ENCODE measurements around the gene ZNRF2.
"Not testable (repeated sequence)": the region's sequence is repeated elsewhere in the genome, so short reads cannot be mapped to it uniquely, and the experiment has no call there.

The ZNRF2 gene

DNA sequence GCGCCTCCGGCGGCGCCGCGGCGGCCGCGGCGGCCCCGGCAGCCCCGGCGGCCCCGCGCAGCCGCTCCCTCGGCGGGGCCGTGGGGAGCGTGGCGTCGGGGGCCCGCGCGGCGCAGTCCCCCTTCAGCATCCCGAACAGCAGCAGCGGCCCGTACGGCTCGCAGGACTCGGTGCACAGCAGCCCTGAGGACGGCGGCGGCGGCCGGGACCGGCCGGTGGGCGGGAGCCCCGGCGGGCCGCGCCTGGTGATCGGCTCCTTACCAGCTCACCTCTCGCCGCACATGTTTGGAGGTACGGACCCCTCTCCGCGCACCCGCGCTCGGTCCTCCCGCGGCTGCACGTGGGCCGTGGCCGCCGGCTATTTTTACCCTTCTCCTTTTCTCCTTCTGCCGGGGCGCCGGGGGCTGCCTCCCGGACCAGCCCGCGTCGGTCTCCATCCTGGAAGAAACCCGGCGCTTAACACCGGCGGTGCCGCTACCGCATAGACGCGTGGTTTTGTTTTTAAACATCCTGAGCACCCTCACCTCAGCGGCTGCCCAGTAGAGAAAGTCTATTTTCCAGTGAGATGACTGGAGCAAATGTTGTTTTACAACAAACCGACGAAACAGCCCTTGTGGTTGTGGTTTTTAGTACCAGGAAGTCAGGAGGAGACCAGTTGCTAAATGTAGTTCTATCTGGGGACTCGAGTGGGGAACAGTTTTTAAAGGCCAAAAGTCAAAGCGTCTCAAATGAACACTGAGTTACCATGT is 1.3 kb downstream of the ZNRF2 start:
- TF ChIP-seq, protein P1, sequence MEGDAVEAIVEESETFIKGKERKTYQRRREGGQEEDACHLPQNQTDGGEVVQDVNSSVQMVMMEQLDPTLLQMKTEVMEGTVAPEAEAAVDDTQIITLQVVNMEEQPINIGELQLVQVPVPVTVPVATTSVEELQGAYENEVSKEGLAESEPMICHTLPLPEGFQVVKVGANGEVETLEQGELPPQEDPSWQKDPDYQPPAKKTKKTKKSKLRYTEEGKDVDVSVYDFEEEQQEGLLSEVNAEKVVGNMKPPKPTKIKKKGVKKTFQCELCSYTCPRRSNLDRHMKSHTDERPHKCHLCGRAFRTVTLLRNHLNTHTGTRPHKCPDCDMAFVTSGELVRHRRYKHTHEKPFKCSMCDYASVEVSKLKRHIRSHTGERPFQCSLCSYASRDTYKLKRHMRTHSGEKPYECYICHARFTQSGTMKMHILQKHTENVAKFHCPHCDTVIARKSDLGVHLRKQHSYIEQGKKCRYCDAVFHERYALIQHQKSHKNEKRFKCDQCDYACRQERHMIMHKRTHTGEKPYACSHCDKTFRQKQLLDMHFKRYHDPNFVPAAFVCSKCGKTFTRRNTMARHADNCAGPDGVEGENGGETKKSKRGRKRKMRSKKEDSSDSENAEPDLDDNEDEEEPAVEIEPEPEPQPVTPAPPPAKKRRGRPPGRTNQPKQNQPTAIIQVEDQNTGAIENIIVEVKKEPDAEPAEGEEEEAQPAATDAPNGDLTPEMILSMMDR (IDR thresholded peaks at IDR 0.05; ENCODE audit: low read depth, low read length, missing control alignments): no peak
- peak overlapping the region; percentile 71 for H3K4me3 ChIP-seq (ENCODE audit: low read depth, low read length)
- peak; percentile 75 for DNase-seq (ENCODE audit: low read depth)

DNA sequence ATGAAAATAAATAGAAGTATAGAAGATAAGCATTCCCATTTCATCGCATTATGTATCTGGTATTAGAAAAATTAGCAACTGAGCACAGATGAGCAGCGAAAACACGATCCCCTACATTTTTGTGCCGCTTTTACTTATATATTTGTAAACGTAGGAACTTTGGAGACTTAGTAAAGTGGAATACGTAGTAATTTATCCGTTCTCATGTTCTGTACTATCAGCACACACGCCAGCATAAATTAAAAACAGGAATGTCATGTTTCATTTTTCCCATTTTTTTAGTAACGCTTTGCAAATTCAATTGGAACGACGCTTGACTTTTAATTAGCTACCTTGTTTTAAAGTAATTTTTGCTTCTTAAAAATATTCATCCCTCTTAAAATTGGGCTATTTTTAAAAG is 2.4 kb downstream of the ZNRF2 start:
- TF ChIP-seq, protein P1 (IDR thresholded peaks at IDR 0.05; ENCODE audit: low read depth, low read length, missing control alignments): no peak
- H3K4me3 ChIP-seq (ENCODE audit: low read depth, low read length): peak overlapping the region; percentile 71
- DNase-seq (ENCODE audit: low read depth): no peak

DNA sequence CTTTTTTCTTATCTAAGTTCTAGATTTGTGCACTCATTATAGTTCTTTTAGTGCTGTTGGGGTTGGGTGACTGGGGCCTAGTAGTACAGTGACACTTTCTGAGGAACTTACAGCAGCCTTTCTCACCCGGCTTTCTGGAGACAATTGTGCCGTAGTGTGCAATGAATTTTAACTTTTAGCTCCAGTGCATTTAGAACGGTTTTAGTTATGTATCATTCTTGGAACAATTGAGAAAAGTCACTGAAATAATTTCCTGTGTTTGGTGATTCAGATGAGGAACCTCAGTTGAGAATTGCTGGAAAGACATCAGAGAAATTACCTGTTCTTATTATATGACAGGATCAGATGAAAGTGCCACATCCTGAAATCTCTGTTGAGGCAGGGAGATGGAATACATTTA is 3.2 kb downstream of the ZNRF2 start:
- DNase-seq (ENCODE audit: low read depth); H3K4me3 ChIP-seq (ENCODE audit: low read depth, low read length): not testable (repeated sequence)

DNA sequence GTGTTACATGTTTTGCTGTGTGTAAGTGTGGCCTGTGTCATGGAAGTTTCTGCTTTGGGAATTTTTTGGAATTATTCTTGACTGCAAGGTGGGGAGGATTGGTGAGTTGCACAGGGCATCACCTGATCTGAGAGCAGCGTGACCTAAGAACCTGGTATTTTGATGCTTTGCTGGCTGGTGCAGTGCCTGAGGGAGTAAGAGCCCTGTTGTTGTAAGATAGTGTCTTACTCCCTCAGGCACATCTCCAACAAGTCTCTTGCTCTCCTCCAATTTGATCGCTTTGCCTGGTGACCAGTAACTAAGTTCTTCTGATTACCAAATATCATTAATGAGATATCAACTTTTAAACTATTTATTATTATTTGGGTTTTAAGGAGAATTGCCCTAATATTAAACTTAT is 5.2 kb downstream of the ZNRF2 start:
- H3K4me3 ChIP-seq (ENCODE audit: low read depth, low read length); DNase-seq (ENCODE audit: low read depth): not testable (repeated sequence)

DNA sequence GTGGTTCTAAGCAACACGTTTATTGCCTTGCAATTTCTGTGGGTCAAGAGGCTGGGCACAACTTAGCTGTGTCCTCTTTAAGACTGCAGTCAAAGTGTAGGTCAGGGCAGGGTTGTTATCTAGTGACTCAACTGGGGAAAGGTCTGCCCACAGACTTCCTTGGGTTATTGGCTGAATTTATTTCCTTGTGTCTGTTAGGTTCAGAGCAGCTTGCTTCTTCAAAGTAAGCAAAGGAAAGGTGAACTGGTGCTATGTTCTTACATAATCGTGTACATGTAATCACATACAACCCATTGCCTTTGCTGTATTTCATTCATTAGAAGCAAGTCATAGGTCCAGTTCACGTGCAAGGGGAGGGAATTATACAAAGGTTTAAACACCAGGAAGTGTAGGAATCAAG is 5.9 kb downstream of the ZNRF2 start:
- not testable (repeated sequence) for H3K4me3 ChIP-seq (ENCODE audit: low read depth, low read length)

DNA sequence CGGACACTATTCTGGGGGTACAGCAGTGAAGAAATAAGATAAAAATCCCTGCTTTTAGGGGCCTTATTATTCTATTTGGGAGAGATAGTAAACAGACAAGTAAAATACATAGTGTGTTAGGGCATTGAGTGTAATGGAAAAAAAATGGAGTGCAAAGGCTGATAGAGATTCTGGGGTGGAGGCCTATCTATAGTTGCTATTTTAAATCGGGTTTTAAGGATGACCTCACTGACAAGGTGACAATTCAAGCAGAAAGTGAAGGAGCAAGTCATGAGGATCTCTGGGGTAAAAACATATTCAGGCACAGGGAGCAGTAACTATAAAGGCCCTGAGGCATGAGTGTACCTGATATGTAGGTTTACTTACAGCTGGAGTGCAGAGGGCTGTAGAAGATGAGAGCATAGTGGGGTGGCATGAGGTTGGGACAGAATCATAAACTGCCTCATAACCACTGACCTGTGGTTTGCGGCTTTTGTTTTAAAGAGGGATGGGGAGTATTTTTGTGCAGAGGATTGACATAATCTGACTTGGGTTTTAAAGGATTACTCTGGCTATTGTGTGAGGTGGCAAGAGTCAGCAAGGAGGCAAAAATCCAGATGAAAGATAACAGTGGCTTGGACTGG is 8.1 kb downstream of the ZNRF2 start:
- DNase-seq (ENCODE audit: low read depth); H3K4me3 ChIP-seq (ENCODE audit: low read depth, low read length): not testable (repeated sequence)

More for the DNA sequence above, 5.9 kb downstream of the ZNRF2 start:
- DNase-seq (ENCODE audit: low read depth): not testable (repeated sequence)

DNA sequence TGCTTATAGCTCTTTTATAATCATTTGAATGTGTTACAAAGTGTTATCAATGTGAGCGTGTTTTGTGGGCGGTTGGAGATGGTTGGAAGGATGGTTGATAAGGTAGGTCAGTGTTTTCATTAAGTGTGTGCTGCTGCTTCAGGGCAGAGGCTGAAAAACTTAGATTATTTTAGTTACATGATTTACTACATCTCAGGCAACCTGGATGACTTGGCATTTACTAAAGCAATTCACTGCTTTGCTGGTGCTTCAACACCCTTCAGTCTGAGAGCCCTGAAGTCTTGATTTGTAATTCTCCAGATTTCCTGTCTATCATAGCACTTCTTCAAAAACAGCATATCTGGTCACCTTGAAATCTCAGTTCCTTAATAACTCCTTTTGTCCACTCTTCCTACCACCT is 11.9 kb downstream of the ZNRF2 start:
- not testable (repeated sequence) for H3K4me3 ChIP-seq (ENCODE audit: low read depth, low read length); DNase-seq (ENCODE audit: low read depth)

DNA sequence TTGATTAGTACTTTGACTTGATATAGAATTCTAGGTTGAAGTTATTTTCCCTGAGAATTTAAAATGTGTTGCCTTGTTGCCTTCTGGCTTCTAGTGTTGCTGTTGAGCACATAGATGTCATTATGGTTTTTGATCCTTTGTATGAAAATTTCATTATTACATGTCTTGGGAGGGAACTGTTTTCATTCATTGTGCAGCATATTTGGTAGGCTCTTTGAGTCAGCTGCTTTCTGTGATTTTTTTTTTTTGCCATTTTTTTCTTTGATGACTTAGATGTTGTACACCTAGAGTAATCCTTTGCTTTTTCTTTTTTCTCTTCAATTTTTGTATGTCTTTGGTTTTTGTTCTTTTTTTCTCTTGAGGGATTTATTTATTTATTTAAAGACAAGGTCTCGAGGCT is 13.1 kb downstream of the ZNRF2 start:
- H3K4me3 ChIP-seq (ENCODE audit: low read depth, low read length); DNase-seq (ENCODE audit: low read depth): not testable (repeated sequence)

DNA sequence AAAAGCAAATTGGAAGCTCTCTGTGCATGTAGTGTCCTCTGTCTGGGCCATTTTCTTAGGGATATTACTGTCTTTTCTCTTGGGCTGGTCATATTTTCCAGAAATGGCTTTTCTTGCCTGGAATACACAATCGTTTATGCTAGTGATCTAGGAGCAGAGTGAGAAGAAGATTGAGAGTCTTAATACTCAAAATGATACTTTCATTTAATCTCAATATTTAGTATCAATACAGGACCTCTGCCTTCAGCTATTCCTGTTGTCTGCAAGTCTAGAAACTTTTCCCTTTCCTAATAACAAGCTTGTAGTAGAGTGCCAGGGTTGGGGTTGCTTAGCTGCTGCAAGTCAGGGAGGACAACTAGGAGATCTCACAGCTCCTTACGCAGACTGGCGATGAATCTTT is 14.0 kb downstream of the ZNRF2 start:
- DNase-seq (ENCODE audit: low read depth); H3K4me3 ChIP-seq (ENCODE audit: low read depth, low read length): not testable (repeated sequence)

DNA sequence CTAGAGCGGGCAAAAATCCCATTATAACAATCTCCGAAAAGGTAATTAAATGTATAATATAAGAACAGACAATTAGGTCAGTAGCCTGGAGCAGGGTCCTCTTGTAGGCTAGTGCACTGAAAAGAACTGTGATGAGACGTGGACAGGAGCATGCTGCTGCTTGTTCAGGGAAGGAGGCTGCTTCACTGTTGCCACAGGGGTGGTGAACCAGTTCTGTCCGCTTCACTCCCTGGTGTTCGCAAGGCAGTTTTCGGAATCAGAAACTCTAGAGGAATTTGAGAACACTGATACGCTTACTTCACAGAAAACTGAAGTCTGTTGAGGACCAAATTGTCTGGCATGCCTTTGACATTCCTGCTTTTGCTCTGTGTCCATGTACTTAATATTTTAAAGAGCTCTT is 17.4 kb downstream of the ZNRF2 start:
- H3K4me3 ChIP-seq (ENCODE audit: low read depth, low read length): no peak overlapping the region
- no peak for DNase-seq (ENCODE audit: low read depth)
- TF ChIP-seq, protein P1 (IDR thresholded peaks at IDR 0.05; ENCODE audit: low read depth, low read length, missing control alignments): no peak

Data from GM12864 (cell line).